Nephron progenitor cell (in vitro differentiated cells): Measurements from ENCODE around the gene C16orf90.

Source experiments
- DNase-seq: peaks from one replicate; pipeline ENCODE4 v3.0.0; 2021
- H3K27ac Mint-ChIP-seq: 2 replicates; pipeline ENCODE4 v1.8.0; 2021; ENCODE audit warnings: mild to moderate bottlenecking, moderate library complexity, mixed read lengths
- H3K27me3 Mint-ChIP-seq: 2 replicates; pipeline ENCODE4 v1.8.0; 2021; ENCODE audit warnings: mild to moderate bottlenecking, low read depth, mixed read lengths; ENCODE audit not compliant: poor library complexity
- H3K36me3 Mint-ChIP-seq: 2 replicates; pipeline ENCODE4 v1.8.0; 2021; ENCODE audit warnings: low read depth, mixed read lengths
- H3K4me1 Mint-ChIP-seq: 2 replicates; pipeline ENCODE4 v1.8.0; 2021; ENCODE audit warnings: mixed read lengths
- H3K4me3 Mint-ChIP-seq: 2 replicates; pipeline ENCODE4 v1.8.0; 2021; ENCODE audit warnings: mild to moderate bottlenecking, moderate library complexity, mixed read lengths
- H3K9me3 Mint-ChIP-seq: 2 replicates; pipeline ENCODE4 v1.8.0; 2021; ENCODE audit warnings: mild to moderate bottlenecking, moderate library complexity, mixed read lengths
- CTCF ChIP-seq: fragments of 200-600 bp; sonication (generic); IDR thresholded peaks from 2 replicates; pipeline ENCODE4 v1.5.0; 2021; ENCODE audit warnings: antibody characterized with exemption

The C16orf90 gene

GRCh38 chr16:3511286-3512180, 16.2 kb upstream of the C16orf90 start:
- Mint-ChIP-seq H3K36me3 (peaks cover 74% of the 10 kb centered on the region), H3K4me3 (no peak overlapping the region), H3K27me3 (peaks cover 3% of the 10 kb centered on the region), H3K9me3 (no peaks in the 10 kb centered on the region), H3K4me1 (no peaks in the 10 kb centered on the region), H3K27ac (no peak overlapping the region)
- no peak for DNase-seq
- no peak for TF ChIP-seq CTCF

- Mint-ChIP-seq H3K27ac (no peak overlapping the region), H3K4me3 (no peak overlapping the region), H3K9me3 (no peaks in the 10 kb centered on the region), H3K27me3 (peaks cover 3% of the 10 kb centered on the region), H3K4me1 (no peaks in the 10 kb centered on the region), H3K36me3 (peaks cover 73% of the 10 kb centered on the region)
- DNase-seq, result no peak
- TF ChIP-seq CTCF, result no peak
Measured at GRCh38 chr16:3510416-3510815, 15.1 kb upstream of the C16orf90 start.

GRCh38 chr16:3509470-3509928, 14.2 kb upstream of the C16orf90 start:
- Mint-ChIP-seq H3K4me3 (no peak overlapping the region), H3K9me3 (no peaks in the 10 kb centered on the region), H3K4me1 (no peaks in the 10 kb centered on the region), H3K27ac (no peak overlapping the region), H3K27me3 (no peaks in the 10 kb centered on the region), H3K36me3 (peaks cover 73% of the 10 kb centered on the region)
- DNase-seq, result no peak
- no peak for TF ChIP-seq CTCF

GRCh38 chr16:3508736-3509135, 13.4 kb upstream of the C16orf90 start:
- no peaks in the 10 kb centered on the region for H3K27me3 Mint-ChIP-seq
- no peak for TF ChIP-seq CTCF
- no peaks in the 10 kb centered on the region for H3K4me1 Mint-ChIP-seq
- H3K27ac Mint-ChIP-seq, result no peak overlapping the region
- H3K36me3 Mint-ChIP-seq, result peaks cover 70% of the 10 kb centered on the region
- no peaks in the 10 kb centered on the region for H3K9me3 Mint-ChIP-seq
- DNase-seq, result no peak
- H3K4me3 Mint-ChIP-seq, result no peak overlapping the region

GRCh38 chr16:3503523-3503922, 8.2 kb upstream of the C16orf90 start:
- TF ChIP-seq CTCF, result no peak
- H3K4me1 Mint-ChIP-seq, result peaks cover 19% of the 10 kb centered on the region
- peak overlapping the region; percentile 60 for H3K4me3 Mint-ChIP-seq
- no peak for DNase-seq
- peaks cover 36% of the 10 kb centered on the region for H3K36me3 Mint-ChIP-seq
- H3K27me3 Mint-ChIP-seq, result peaks cover 5% of the 10 kb centered on the region
- peaks cover 4% of the 10 kb centered on the region for H3K9me3 Mint-ChIP-seq
- H3K27ac Mint-ChIP-seq, result no peak overlapping the region
